Neutrophil (primary cell): ENCODE data around the gene RELL2.

Source experiments
- H3K27ac ChIP-seq: fragments of 200-600 bp; sonication (generic); 2 replicates; pipeline ENCODE4 v1.5.1; 2016; ENCODE audit warnings: mild to moderate bottlenecking, moderate library complexity
- H3K27me3 ChIP-seq: fragments of 200-600 bp; sonication (generic); 2 replicates; pipeline ENCODE4 v1.6.0; 2016; ENCODE audit warnings: mild to moderate bottlenecking
- H3K36me3 ChIP-seq: fragments of 200-600 bp; sonication (generic); 2 replicates; pipeline ENCODE4 v1.5.1; 2017
- H3K4me1 ChIP-seq, 2 experiments: fragments of 200-600 bp in 1 of 2; sonication (generic) in 1 of 2; 1 replicate in 1 of 2; 2 replicates in 1 of 2; pipeline versions ENCODE4 v1.5.1 to v1.6.1; 2013 to 2016; ENCODE audit warnings: low read depth in 1 of 2, low read length in 1 of 2, mild to moderate bottlenecking in 1 of 2, moderate library complexity in 1 of 2; ENCODE audit not compliant: control insufficient read depth in 1 of 2, insufficient read depth in 1 of 2
- H3K4me3 ChIP-seq, 2 experiments: fragments of 200-600 bp in 1 of 2; sonication (generic) in 1 of 2; 1 replicate in 1 of 2; 2 replicates in 1 of 2; pipeline ENCODE4 v1.5.1; 2013 to 2016; ENCODE audit warnings: low read depth in 1 of 2, low read length in 1 of 2, mild to moderate bottlenecking in 1 of 2, moderate library complexity in 1 of 2
- H3K9me3 ChIP-seq: fragments of 200-600 bp; sonication (generic); 2 replicates; pipeline ENCODE4 v1.5.1; 2016
- TF ChIP-seq, protein P1 (sequence below): fragments of 200-600 bp; sonication (generic); IDR thresholded peaks from 2 replicates; pipeline ENCODE4 v1.5.1; 2016; ENCODE audit warnings: antibody characterized with exemption

The RELL2 gene

GRCh38 chr5:141638771-141639170 lies 2.0 kb downstream of the RELL2 start:
- Histone ChIP-seq H3K27ac (no peak overlapping the region), H3K27me3 (peaks cover 15% of the 10 kb centered on the region), H3K36me3 (peaks cover 42% of the 10 kb centered on the region), H3K4me1 (peaks cover 29 to 30% of the 10 kb centered on the region in 2 experiments), H3K9me3 (no peaks in the 10 kb centered on the region), H3K4me3 (no peak overlapping the region)
- TF ChIP-seq, protein P1, sequence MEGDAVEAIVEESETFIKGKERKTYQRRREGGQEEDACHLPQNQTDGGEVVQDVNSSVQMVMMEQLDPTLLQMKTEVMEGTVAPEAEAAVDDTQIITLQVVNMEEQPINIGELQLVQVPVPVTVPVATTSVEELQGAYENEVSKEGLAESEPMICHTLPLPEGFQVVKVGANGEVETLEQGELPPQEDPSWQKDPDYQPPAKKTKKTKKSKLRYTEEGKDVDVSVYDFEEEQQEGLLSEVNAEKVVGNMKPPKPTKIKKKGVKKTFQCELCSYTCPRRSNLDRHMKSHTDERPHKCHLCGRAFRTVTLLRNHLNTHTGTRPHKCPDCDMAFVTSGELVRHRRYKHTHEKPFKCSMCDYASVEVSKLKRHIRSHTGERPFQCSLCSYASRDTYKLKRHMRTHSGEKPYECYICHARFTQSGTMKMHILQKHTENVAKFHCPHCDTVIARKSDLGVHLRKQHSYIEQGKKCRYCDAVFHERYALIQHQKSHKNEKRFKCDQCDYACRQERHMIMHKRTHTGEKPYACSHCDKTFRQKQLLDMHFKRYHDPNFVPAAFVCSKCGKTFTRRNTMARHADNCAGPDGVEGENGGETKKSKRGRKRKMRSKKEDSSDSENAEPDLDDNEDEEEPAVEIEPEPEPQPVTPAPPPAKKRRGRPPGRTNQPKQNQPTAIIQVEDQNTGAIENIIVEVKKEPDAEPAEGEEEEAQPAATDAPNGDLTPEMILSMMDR = no peak

GRCh38 chr5:141639357-141640050 lies 2.7 kb downstream of the RELL2 start:
- Histone ChIP-seq H3K9me3 (no peaks in the 10 kb centered on the region), H3K27ac (no peak overlapping the region), H3K27me3 (peaks cover 15% of the 10 kb centered on the region), H3K4me3 (no peak overlapping the region), H3K4me1 (peaks cover 29 to 30% of the 10 kb centered on the region in 2 experiments), H3K36me3 (peaks cover 48% of the 10 kb centered on the region)
- TF ChIP-seq, protein P1 = no peak

- H3K4me3 ChIP-seq = no peak overlapping the region
- TF ChIP-seq, protein P1 = no peak
- peaks cover 27 to 30% of the 10 kb centered on the region in 2 experiments for H3K4me1 ChIP-seq
- H3K36me3 ChIP-seq = peaks cover 49% of the 10 kb centered on the region
- H3K27ac ChIP-seq = no peak overlapping the region
- H3K27me3 ChIP-seq = peaks cover 15% of the 10 kb centered on the region
- H3K9me3 ChIP-seq = no peaks in the 10 kb centered on the region
These were observed 3.2 kb downstream of the RELL2 start for GRCh38 chr5:141640051-141640415.

DNA sequence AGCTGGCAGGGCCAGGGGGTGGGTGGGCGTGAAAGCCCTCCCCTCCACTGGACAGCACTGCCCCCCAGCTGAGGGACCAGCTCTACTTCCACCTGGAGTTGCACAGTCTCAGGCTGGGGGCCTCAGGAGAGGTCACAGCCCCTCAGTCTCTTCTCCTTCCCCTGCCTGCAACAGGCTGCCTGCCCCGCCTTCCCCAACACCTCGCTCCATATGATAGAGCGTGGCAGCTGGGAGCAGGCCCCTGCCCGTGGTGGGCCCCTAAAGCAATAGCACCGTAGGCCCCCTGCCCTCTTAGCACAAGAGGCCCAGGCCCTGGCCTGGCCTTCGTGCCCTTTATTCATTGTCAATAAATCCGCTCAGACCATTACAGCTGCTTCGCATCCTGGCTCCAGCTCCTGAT lies 3.9 kb downstream of the RELL2 start:
- Histone ChIP-seq H3K4me1 (peaks cover 21 to 26% of the 10 kb centered on the region in 2 experiments), H3K36me3 (peaks cover 56% of the 10 kb centered on the region), H3K4me3 (no peak overlapping the region), H3K27ac (no peak overlapping the region), H3K27me3 (peaks cover 15% of the 10 kb centered on the region), H3K9me3 (no peaks in the 10 kb centered on the region)
- TF ChIP-seq, protein P1 = no peak

- H3K9me3 ChIP-seq = no peaks in the 10 kb centered on the region
- no peak overlapping the region for H3K27ac ChIP-seq
- TF ChIP-seq, protein P1 = no peak
- peaks cover 66% of the 10 kb centered on the region for H3K36me3 ChIP-seq
- H3K4me3 ChIP-seq = no peak overlapping the region
- H3K4me1 ChIP-seq = peaks cover 15 to 19% of the 10 kb centered on the region in 2 experiments
- H3K27me3 ChIP-seq = peaks cover 15% of the 10 kb centered on the region
These were observed 5.0 kb downstream of the RELL2 start for GRCh38 chr5:141641634-141642267.
